Astrocyte (in vitro differentiated cells and primary cell): ENCODE measurements around the gene BIRC6. TPM values are rescaled to one million over a fixed set of nuclear protein-coding genes. Genes with fewer than 3 reads are reported as not detected.

Source experiments
- DNase-seq: peaks from one replicate; pipeline ENCODE4 v3.0.0-alpha.2; 2010; ENCODE audit warnings: low read depth
- FAIRE-seq: peaks from 2 replicates; lab custom pipeline; 2011; peaks lifted over from hg19 to GRCh38; lab: Jason Lieb, UNC
- H2AFZ ChIP-seq: 2 replicates; pipeline ENCODE4 v1.6.0; 2012; ENCODE audit warnings: low read depth, low read length, inconsistent platforms
- H3K27ac ChIP-seq: 2 replicates; pipeline ENCODE4 v1.5.1; 2011; ENCODE audit warnings: low read depth, low read length, inconsistent platforms
- H3K27me3 ChIP-seq: 2 replicates; pipeline ENCODE4 v1.6.0; 2011; ENCODE audit warnings: low read length, inconsistent platforms; ENCODE audit not compliant: insufficient read depth
- H3K36me3 ChIP-seq: 2 replicates; pipeline ENCODE4 v1.5.1; 2011; ENCODE audit warnings: low read length, inconsistent platforms; ENCODE audit not compliant: insufficient read depth
- H3K4me1 ChIP-seq: 2 replicates; pipeline ENCODE4 v1.5.1; 2011; ENCODE audit warnings: low read length, inconsistent platforms; ENCODE audit not compliant: insufficient read depth
- H3K4me2 ChIP-seq: 2 replicates; pipeline ENCODE4 v1.6.0; 2012; ENCODE audit warnings: low read length, inconsistent platforms
- H3K4me3 ChIP-seq: 2 replicates; pipeline ENCODE4 v1.5.1; 2011; ENCODE audit warnings: low read depth, mild to moderate bottlenecking, low read length, inconsistent platforms; ENCODE audit not compliant: insufficient read depth
- H3K79me2 ChIP-seq: 2 replicates; pipeline ENCODE4 v1.6.0; 2012; ENCODE audit warnings: mild to moderate bottlenecking, low read length, inconsistent platforms; ENCODE audit not compliant: insufficient read depth
- H3K9ac ChIP-seq: 2 replicates; pipeline ENCODE4 v1.6.0; 2012; ENCODE audit warnings: mild to moderate bottlenecking, low read length, inconsistent platforms
- H3K9me3 ChIP-seq: 2 replicates; pipeline ENCODE4 v1.5.1; 2012; ENCODE audit warnings: low read depth, mild to moderate bottlenecking, low read length, inconsistent platforms; ENCODE audit not compliant: insufficient read depth
- H4K20me1 ChIP-seq: 2 replicates; pipeline ENCODE4 v1.6.0; 2012; ENCODE audit warnings: low read length, inconsistent platforms; ENCODE audit not compliant: insufficient read depth
- H3K27ac Mint-ChIP-seq: one replicate; pipeline ENCODE4 v1.8.0; 2021; ENCODE audit warnings: mild to moderate bottlenecking, mixed read lengths; ENCODE audit not compliant: unreplicated experiment
- H3K27me3 Mint-ChIP-seq: one replicate; pipeline ENCODE4 v1.8.0; 2021; ENCODE audit warnings: low read depth, mixed read lengths; ENCODE audit not compliant: unreplicated experiment
- H3K36me3 Mint-ChIP-seq: one replicate; pipeline ENCODE4 v1.8.0; 2021; ENCODE audit warnings: low read depth, mixed read lengths; ENCODE audit not compliant: unreplicated experiment
- H3K4me1 Mint-ChIP-seq: one replicate; pipeline ENCODE4 v1.8.0; 2021; ENCODE audit warnings: low read depth, mixed read lengths; ENCODE audit not compliant: unreplicated experiment
- H3K4me3 Mint-ChIP-seq: one replicate; pipeline ENCODE4 v1.8.0; 2021; ENCODE audit warnings: mild to moderate bottlenecking, moderate library complexity, mixed read lengths; ENCODE audit not compliant: unreplicated experiment
- H3K9me3 Mint-ChIP-seq: one replicate; pipeline ENCODE4 v1.8.0; 2021; ENCODE audit warnings: mild to moderate bottlenecking, mixed read lengths; ENCODE audit not compliant: unreplicated experiment
- CTCF ChIP-seq: IDR thresholded peaks from 2 replicates; pipeline ENCODE4 v1.5.1; 2011; ENCODE audit warnings: low read depth, mild to moderate bottlenecking, inconsistent platforms, low read length, moderate library complexity; ENCODE audit not compliant: insufficient read depth
- EZH2 ChIP-seq: IDR thresholded peaks from 2 replicates; pipeline ENCODE4 v1.6.1; 2012; ENCODE audit warnings: mild to moderate bottlenecking, low read length, inconsistent platforms; ENCODE audit not compliant: insufficient read depth
- total RNA-seq: library from RNA; stranded (reverse); gene quantifications from 2 replicates; pipeline ENCODE4 v1.2.1, GENCODE V29; 2021

Gene BIRC6
- total RNA-seq, 1 donor from 2014 or later = 86.1 TPM

GRCh38 chr2:32464431-32464830 is 107.6 kb downstream of the BIRC6 start:
- H3K4me1 Mint-ChIP-seq = peaks cover 2% of the 10 kb centered on the region
- Histone ChIP-seq H3K4me1 (peaks cover 6% of the 10 kb centered on the region), H3K9me3 (no peaks in the 10 kb centered on the region), H4K20me1 (peaks cover 3% of the 10 kb centered on the region), H3K27ac (no peak overlapping the region), H2AFZ (no peak overlapping the region), H3K36me3 (peaks cover 36% of the 10 kb centered on the region), H3K27me3 (no peaks in the 10 kb centered on the region), H3K4me2 (no peak overlapping the region), H3K4me3 (no peak overlapping the region), H3K9ac (no peak overlapping the region), H3K79me2 (peaks cover 11% of the 10 kb centered on the region)
- no peak overlapping the region for H3K4me3 Mint-ChIP-seq
- H3K36me3 Mint-ChIP-seq = peaks cover 9% of the 10 kb centered on the region
- H3K27me3 Mint-ChIP-seq = no peaks in the 10 kb centered on the region
- TF ChIP-seq CTCF = no peak
- TF ChIP-seq EZH2 = no peak
- no peak for FAIRE-seq
- no peaks in the 10 kb centered on the region for H3K9me3 Mint-ChIP-seq
- H3K27ac Mint-ChIP-seq = no peak overlapping the region
- peak; percentile 26 for DNase-seq

- Histone ChIP-seq H3K27me3 (no peaks in the 10 kb centered on the region), H3K9me3 (no peaks in the 10 kb centered on the region), H3K9ac (no peak overlapping the region), H3K27ac (no peak overlapping the region), H3K4me1 (no peaks in the 10 kb centered on the region), H2AFZ (no peak overlapping the region), H3K36me3 (peaks cover 30% of the 10 kb centered on the region), H3K4me3 (no peak overlapping the region), H3K79me2 (peaks cover 4% of the 10 kb centered on the region), H3K4me2 (no peak overlapping the region), H4K20me1 (no peaks in the 10 kb centered on the region)
- FAIRE-seq (no peak), DNase-seq (no peak)
- no peak overlapping the region for H3K27ac Mint-ChIP-seq
- no peaks in the 10 kb centered on the region for H3K27me3 Mint-ChIP-seq
- H3K4me1 Mint-ChIP-seq = no peaks in the 10 kb centered on the region
- H3K9me3 Mint-ChIP-seq = no peaks in the 10 kb centered on the region
- H3K4me3 Mint-ChIP-seq = no peak overlapping the region
- H3K36me3 Mint-ChIP-seq = peaks cover 3% of the 10 kb centered on the region
- no peak for TF ChIP-seq CTCF
- no peak for TF ChIP-seq EZH2
These were observed 115.8 kb downstream of the BIRC6 start for GRCh38 chr2:32472605-32473004.

GRCh38 chr2:32474381-32474780 is 117.6 kb downstream of the BIRC6 start:
- no peak overlapping the region for H3K4me2 ChIP-seq
- H3K9me3 ChIP-seq = no peaks in the 10 kb centered on the region
- H3K9me3 Mint-ChIP-seq = no peaks in the 10 kb centered on the region
- no peaks in the 10 kb centered on the region for H3K27me3 ChIP-seq
- peaks cover 2% of the 10 kb centered on the region for H3K4me1 Mint-ChIP-seq
- peaks cover 8% of the 10 kb centered on the region for H3K36me3 Mint-ChIP-seq
- H3K27ac Mint-ChIP-seq = no peak overlapping the region
- no peaks in the 10 kb centered on the region for H3K4me1 ChIP-seq
- H3K4me3 ChIP-seq = no peak overlapping the region
- FAIRE-seq (peak; percentile 50), DNase-seq (no peak)
- no peaks in the 10 kb centered on the region for H4K20me1 ChIP-seq
- H3K27me3 Mint-ChIP-seq = no peaks in the 10 kb centered on the region
- peaks cover 21% of the 10 kb centered on the region for H3K36me3 ChIP-seq
- TF ChIP-seq EZH2 (no peak), CTCF (no peak)
- H2AFZ ChIP-seq = no peak overlapping the region
- peaks cover 4% of the 10 kb centered on the region for H3K79me2 ChIP-seq
- H3K9ac ChIP-seq = no peak overlapping the region
- H3K27ac ChIP-seq = no peak overlapping the region
- H3K4me3 Mint-ChIP-seq = no peak overlapping the region
